GM12874 (cell line): ENCODE data around the gene METAP1.

Experiments used
- TF ChIP-seq, protein P1 (sequence below): IDR thresholded peaks from 2 replicates; pipeline ENCODE4 v1.5.1; 2011; ENCODE audit warnings: low read depth, mild to moderate bottlenecking, control low read depth, low read length, moderate library complexity; ENCODE audit not compliant: insufficient read depth

Gene METAP1

GRCh38 chr4:99038213-99038612, 42.7 kb downstream of the METAP1 start:
- TF ChIP-seq, protein P1, sequence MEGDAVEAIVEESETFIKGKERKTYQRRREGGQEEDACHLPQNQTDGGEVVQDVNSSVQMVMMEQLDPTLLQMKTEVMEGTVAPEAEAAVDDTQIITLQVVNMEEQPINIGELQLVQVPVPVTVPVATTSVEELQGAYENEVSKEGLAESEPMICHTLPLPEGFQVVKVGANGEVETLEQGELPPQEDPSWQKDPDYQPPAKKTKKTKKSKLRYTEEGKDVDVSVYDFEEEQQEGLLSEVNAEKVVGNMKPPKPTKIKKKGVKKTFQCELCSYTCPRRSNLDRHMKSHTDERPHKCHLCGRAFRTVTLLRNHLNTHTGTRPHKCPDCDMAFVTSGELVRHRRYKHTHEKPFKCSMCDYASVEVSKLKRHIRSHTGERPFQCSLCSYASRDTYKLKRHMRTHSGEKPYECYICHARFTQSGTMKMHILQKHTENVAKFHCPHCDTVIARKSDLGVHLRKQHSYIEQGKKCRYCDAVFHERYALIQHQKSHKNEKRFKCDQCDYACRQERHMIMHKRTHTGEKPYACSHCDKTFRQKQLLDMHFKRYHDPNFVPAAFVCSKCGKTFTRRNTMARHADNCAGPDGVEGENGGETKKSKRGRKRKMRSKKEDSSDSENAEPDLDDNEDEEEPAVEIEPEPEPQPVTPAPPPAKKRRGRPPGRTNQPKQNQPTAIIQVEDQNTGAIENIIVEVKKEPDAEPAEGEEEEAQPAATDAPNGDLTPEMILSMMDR = no peak

- TF ChIP-seq, protein P1 = no peak
Observed at GRCh38 chr4:99043346-99043745, 47.8 kb downstream of the METAP1 start.

GRCh38 chr4:99047710-99048109, 52.2 kb downstream of the METAP1 start:
- TF ChIP-seq, protein P1 = no peak

DNA sequence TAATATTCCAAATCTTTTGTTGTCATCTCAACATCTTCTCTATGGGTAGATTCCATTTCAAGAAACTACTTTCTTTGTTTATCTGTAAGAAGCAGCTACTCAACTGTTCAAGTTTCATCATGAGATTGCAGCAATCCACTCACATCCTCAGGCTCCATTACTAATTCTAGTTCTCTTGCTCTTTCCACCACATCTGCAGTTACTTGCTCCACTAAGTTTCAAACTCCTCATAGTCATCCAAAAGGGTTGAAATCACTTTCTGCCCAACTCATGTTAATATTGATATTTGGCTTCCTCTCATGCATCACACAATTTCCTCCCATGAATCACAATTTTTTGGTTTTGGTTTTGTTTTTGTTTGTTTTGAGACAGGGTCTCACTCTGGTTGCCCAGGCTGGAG, 57.4 kb downstream of the METAP1 start:
- TF ChIP-seq, protein P1 = no peak

- TF ChIP-seq, protein P1 = no peak
Observed at GRCh38 chr4:99054428-99054994, 59.0 kb downstream of the METAP1 start.

GRCh38 chr4:99058228-99058627, 62.7 kb downstream of the METAP1 start:
- TF ChIP-seq, protein P1 = no peak

- TF ChIP-seq, protein P1 = no peak
Observed at GRCh38 chr4:99059550-99059949, 64.0 kb downstream of the METAP1 start.
